Ovary (tissue), 9 donors: ENCODE data around the gene BHMT. TPM values are rescaled to one million over a fixed set of nuclear protein-coding genes. Genes with fewer than 3 reads are reported as not detected.

Source experiments
- DNase-seq, 5 donors: peaks; one replicate each; pipeline ENCODE4 v3.0.0-alpha.2; 2019 to 2020
- H3K27ac ChIP-seq, 2 donors: fragments of 200-600 bp; one replicate each; pipeline versions ENCODE4 v1.5.1 to v1.8.0; 2019 to 2022
- H3K27me3 ChIP-seq: fragments of 200-600 bp; one replicate; pipeline ENCODE4 v1.8.0; 2022
- H3K36me3 ChIP-seq: fragments of 200-600 bp; sonication (generic); one replicate; pipeline ENCODE4 v1.5.1; 2019
- H3K4me1 ChIP-seq: one replicate; pipeline ENCODE4 v1.8.1; 2013; ENCODE audit warnings: mild to moderate bottlenecking, moderate library complexity; ENCODE audit not compliant: insufficient read depth
- H3K4me3 ChIP-seq: fragments of 200-600 bp; sonication (generic); one replicate; pipeline ENCODE4 v1.5.1; 2017
- H3K9me3 ChIP-seq, 2 donors: fragments of 200-600 bp in 1 of 2; sonication (generic) in 1 of 2; one replicate each; pipeline versions ENCODE4 v1.5.1 to v1.8.1; 2013 to 2019; ENCODE audit warnings: mild to moderate bottlenecking in 1 of 2, moderate library complexity in 1 of 2
- CTCF ChIP-seq, 3 donors: fragments of 450-650 bp in 2 of 3; fragments of 200-600 bp in 1 of 3; IDR thresholded peaks; one replicate each; pipeline versions ENCODE4 v1.5.1 to v1.8.0; 2016 to 2022; ENCODE audit warnings: antibody characterized with exemption in 3 of 3, mild to moderate bottlenecking in 1 of 3
- EP300 ChIP-seq: sonication (generic); formaldehyde crosslinking; IDR thresholded peaks from one replicate; pipeline ENCODE4 v1.6.1; 2017; ENCODE audit warnings: antibody characterized with exemption
- POLR2A ChIP-seq: fragments of 450-650 bp; IDR thresholded peaks from one replicate; pipeline ENCODE4 v1.6.1; 2017; ENCODE audit warnings: antibody characterized with exemption, mild to moderate bottlenecking, moderate library complexity
- WGBS, 3 donors: extraction: QIAGEN DNeasy Blood & Tissue Kit in 1 of 3; methylation state at CpG; one replicate each; pipeline versions ENCODE4 v1.1.5 to v1.1.7; 2013 to 2017; 5-methylcytosine and 5-hydroxymethylcytosine counted together
- intact Hi-C, 4 donors: fragments of 100-400 bp; cut with DNase I; formaldehyde crosslinking; loops; one replicate each; pipeline versions ENCODE4 v1.11.0 to v1.15.1; 2022 to 2023
- polyA plus RNA-seq, 2 donors: library from polyadenylated mRNA; stranded (reverse); fragments of 200-250 nt in 1 of 2; fragments of 350-450 nt in 1 of 2; fragmentation: Illumina TruSeq in 1 of 2; extraction: RNeasy Lipid Tissue Mini Kit (QIAGEN cat#74804) in 1 of 2; gene quantifications; one replicate each; pipeline ENCODE4 v1.2.3, GENCODE V29; 2013 to 2014
- total RNA-seq, 7 donors: library from RNA; depleted of rRNA in 2 of 7; stranded (reverse); fragments of >200 nt in 2 of 7; fragmentation: NEBNext Ultra II Directional in 3 of 7; extraction: Animal tissue kit (Norgen Biotek cat#: 25700) in 3 of 7; gene quantifications; one replicate each; pipeline versions ENCODE4 v1.1.0 to v1.2.4, GENCODE V29; 2016 to 2023
- donor health status: DM: no; HTN: no; CAD: no; lungs with moderate emphysema.
- donor health status: DM: no; HTN: no; CAD: no.
- donor health status: Bipolar disorder and iron deficiency.
- donor health status: DM: yes; HTN: yes; CAD: no.
- donor health status: DM: no; HTN: no; CAD: no.
- donor health status: DM: yes; HTN: yes; CAD: no.

BHMT gene
- total and polyA plus RNA-seq, 9 donors, result 0.07 to 0.92 (median 0.27) TPM; not detected in 2

GRCh38 chr5:79093762-79094161, 17.8 kb upstream of the BHMT start:
- H3K36me3 ChIP-seq, result no peaks in the 10 kb centered on the region
- no peaks in the 10 kb centered on the region for H3K27me3 ChIP-seq
- 39 to 56% (median 45%) methylated on average over 3 of the region's 3 CpGs for WGBS, 3 donors
- intact Hi-C loops, result no loop called here
- H3K27ac ChIP-seq, result no peak overlapping the region
- no peak for DNase-seq
- TF ChIP-seq EP300 (no peak), CTCF (IDR thresholded peaks at IDR 0.05) (no peak), POLR2A (no peak)
- H3K4me1 ChIP-seq, result no peaks in the 10 kb centered on the region
- no peaks in the 10 kb centered on the region for H3K9me3 ChIP-seq
- no peak overlapping the region for H3K4me3 ChIP-seq

- Histone ChIP-seq H3K36me3 (no peaks in the 10 kb centered on the region), H3K4me1 (no peaks in the 10 kb centered on the region), H3K4me3 (no peak overlapping the region), H3K27me3 (no peaks in the 10 kb centered on the region), H3K27ac (no peak overlapping the region), H3K9me3 (no peaks in the 10 kb centered on the region)
- TF ChIP-seq CTCF (IDR thresholded peaks at IDR 0.05), result no peak
- TF ChIP-seq POLR2A, result no peak
- no peak for TF ChIP-seq EP300
- DNase-seq, result no peak
- intact Hi-C loops, result no loop called here
- 83 to 94% (median 91%) methylated on average over 2 of the region's 2 CpGs for WGBS, 3 donors
Measured at GRCh38 chr5:79105868-79106267, 5.7 kb upstream of the BHMT start.

GRCh38 chr5:79107020-79107796, 4.4 kb upstream of the BHMT start:
- Histone ChIP-seq H3K9me3 (no peaks in the 10 kb centered on the region), H3K27ac (no peak overlapping the region), H3K36me3 (no peaks in the 10 kb centered on the region), H3K4me3 (no peak overlapping the region), H3K27me3 (no peaks in the 10 kb centered on the region), H3K4me1 (no peaks in the 10 kb centered on the region)
- no peak for DNase-seq
- TF ChIP-seq POLR2A (no peak), CTCF (IDR thresholded peaks at IDR 0.05) (no peak), EP300 (no peak)
- 70 to 75% (median 71%) methylated on average over 7 of the region's 7 CpGs for WGBS, 3 donors
- intact Hi-C loops, result no loop called here

- DNase-seq, result no peak
- intact Hi-C loops, result no loop called here
- Histone ChIP-seq H3K4me3 (no peak overlapping the region), H3K4me1 (no peaks in the 10 kb centered on the region), H3K36me3 (no peaks in the 10 kb centered on the region), H3K27me3 (no peaks in the 10 kb centered on the region), H3K27ac (no peak overlapping the region), H3K9me3 (no peaks in the 10 kb centered on the region)
- TF ChIP-seq CTCF (IDR thresholded peaks at IDR 0.05) (no peak), EP300 (no peak), POLR2A (no peak)
- 46 to 55% (median 52%) methylated on average over 3 of the region's 3 CpGs for WGBS, 3 donors
Measured at GRCh38 chr5:79108086-79108485, 3.5 kb upstream of the BHMT start.
